Gastroesophageal sphincter (tissue), 4 donors: ENCODE data around the gene OTOGL. TPM values are rescaled to one million over a fixed set of nuclear protein-coding genes. Genes with fewer than 3 reads are reported as not detected.

Experiments
- ATAC-seq: fragments of 150-250 bp; one replicate; pipeline ENCODE4 v1.9.1; 2016; ENCODE audit warnings: mild to moderate bottlenecking, moderate library complexity
- H3K27ac ChIP-seq, 4 donors: fragments of 200-600 bp; sonication (generic) in 3 of 4; 1 replicate in 3 of 4; 2 replicates in 1 of 4; pipeline ENCODE4 v1.5.1; 2016 to 2019
- H3K27me3 ChIP-seq: fragments of 200-600 bp; sonication (generic); one replicate; pipeline ENCODE4 v1.5.1; 2019
- H3K36me3 ChIP-seq, 2 donors: fragments of 200-600 bp; sonication (generic); one replicate each; pipeline ENCODE4 v1.5.1; 2019; ENCODE audit warnings: control low read depth in 1 of 2
- H3K4me1 ChIP-seq, 3 donors: fragments of 200-600 bp; sonication (generic); 1 replicate in 2 of 3; 2 replicates in 1 of 3; pipeline ENCODE4 v1.5.1; 2016 to 2019; ENCODE audit warnings: control low read depth in 2 of 3
- H3K4me3 ChIP-seq, 2 donors: fragments of 200-600 bp; sonication (generic); one replicate each; pipeline ENCODE4 v1.5.1; 2019; ENCODE audit warnings: mild to moderate bottlenecking in 1 of 2, moderate library complexity in 1 of 2
- H3K9me3 ChIP-seq, 3 donors: fragments of 200-600 bp; sonication (generic); one replicate each; pipeline ENCODE4 v1.5.1; 2017 to 2019; ENCODE audit warnings: control low read depth in 2 of 3
- EP300 ChIP-seq: sonication (generic); formaldehyde crosslinking; IDR thresholded peaks from one replicate; pipeline ENCODE4 v1.6.1; 2017; ENCODE audit warnings: antibody characterized with exemption, mild to moderate bottlenecking
- POLR2A ChIP-seq, 2 donors: fragments of 450-650 bp; IDR thresholded peaks; one replicate each; pipeline ENCODE4 v1.6.1; 2017; ENCODE audit warnings: antibody characterized with exemption in 2 of 2, mild to moderate bottlenecking in 2 of 2, moderate library complexity in 1 of 2
- POLR2AphosphoS5 ChIP-seq: sonication (generic); formaldehyde crosslinking; IDR thresholded peaks from one replicate; pipeline ENCODE4 v1.6.1; 2017; ENCODE audit warnings: antibody characterized with exemption
- WGBS, 2 donors: methylation state at CpG; one replicate each; pipeline ENCODE4 v1.1.5; 2018; ENCODE audit warnings: low coverage in 1 of 2; 5-methylcytosine and 5-hydroxymethylcytosine counted together
- total RNA-seq, 4 donors: library from RNA; depleted of rRNA; stranded (reverse); fragments of >200 nt; gene quantifications; one replicate each; pipeline ENCODE4 v1.1.0, GENCODE V29; 2016
- TF ChIP-seq, protein P1 (sequence below), 4 experiments: fragments of 200-600 bp in 2 of 4; fragments of 450-650 bp in 2 of 4; sonication (generic) in 1 of 4; IDR thresholded peaks; one replicate each; pipeline ENCODE4 v1.5.1; 2017 to 2019; ENCODE audit warnings: antibody characterized with exemption in 4 of 4, mild to moderate bottlenecking in 2 of 4, moderate library complexity in 2 of 4

The OTOGL gene
- total RNA-seq, 4 donors from 2014 or later = 0.47 to 1.7 (median 1.4) TPM

DNA sequence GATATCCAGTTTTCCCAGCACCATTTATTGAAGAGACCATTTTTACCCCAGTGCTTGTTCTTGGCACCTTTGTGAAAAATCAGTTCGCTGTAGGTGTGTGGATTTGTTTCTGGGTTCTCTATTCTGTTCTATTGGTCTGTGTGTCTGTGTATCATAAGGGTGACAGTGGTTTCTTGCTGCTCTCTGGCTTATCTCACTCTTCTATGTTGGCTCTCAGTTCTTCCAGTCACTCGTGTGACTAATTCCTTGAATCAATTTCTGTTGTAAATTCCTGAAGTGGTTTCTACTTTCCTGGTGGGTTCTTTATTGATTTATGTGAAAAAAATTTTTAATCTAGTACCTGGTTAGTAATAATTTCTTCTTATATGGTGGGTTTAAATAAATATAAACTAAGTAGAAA lies 58.3 kb downstream of the OTOGL start:
- no peak overlapping the region for H3K4me3 ChIP-seq
- H3K27ac ChIP-seq = no peak overlapping the region
- WGBS, 2 donors = 30 to 40% methylated on average over 2 of the region's 2 CpGs
- H3K27me3 ChIP-seq = no peaks in the 10 kb centered on the region
- no peaks in the 10 kb centered on the region for H3K4me1 ChIP-seq
- H3K36me3 ChIP-seq = no peaks in the 10 kb centered on the region
- H3K9me3 ChIP-seq = no peaks in the 10 kb centered on the region
- no peak for TF ChIP-seq POLR2AphosphoS5
- TF ChIP-seq, protein P1, sequence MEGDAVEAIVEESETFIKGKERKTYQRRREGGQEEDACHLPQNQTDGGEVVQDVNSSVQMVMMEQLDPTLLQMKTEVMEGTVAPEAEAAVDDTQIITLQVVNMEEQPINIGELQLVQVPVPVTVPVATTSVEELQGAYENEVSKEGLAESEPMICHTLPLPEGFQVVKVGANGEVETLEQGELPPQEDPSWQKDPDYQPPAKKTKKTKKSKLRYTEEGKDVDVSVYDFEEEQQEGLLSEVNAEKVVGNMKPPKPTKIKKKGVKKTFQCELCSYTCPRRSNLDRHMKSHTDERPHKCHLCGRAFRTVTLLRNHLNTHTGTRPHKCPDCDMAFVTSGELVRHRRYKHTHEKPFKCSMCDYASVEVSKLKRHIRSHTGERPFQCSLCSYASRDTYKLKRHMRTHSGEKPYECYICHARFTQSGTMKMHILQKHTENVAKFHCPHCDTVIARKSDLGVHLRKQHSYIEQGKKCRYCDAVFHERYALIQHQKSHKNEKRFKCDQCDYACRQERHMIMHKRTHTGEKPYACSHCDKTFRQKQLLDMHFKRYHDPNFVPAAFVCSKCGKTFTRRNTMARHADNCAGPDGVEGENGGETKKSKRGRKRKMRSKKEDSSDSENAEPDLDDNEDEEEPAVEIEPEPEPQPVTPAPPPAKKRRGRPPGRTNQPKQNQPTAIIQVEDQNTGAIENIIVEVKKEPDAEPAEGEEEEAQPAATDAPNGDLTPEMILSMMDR (IDR thresholded peaks at IDR 0.05) = no peak
- no peak for TF ChIP-seq EP300
- no peak for TF ChIP-seq POLR2A (IDR thresholded peaks at IDR 0.05)
- ATAC-seq = no peak

GRCh38 chr12:80161612-80162011 lies 62.3 kb downstream of the OTOGL start:
- H3K36me3 ChIP-seq = no peaks in the 10 kb centered on the region
- no peak overlapping the region for H3K27ac ChIP-seq
- no peak for ATAC-seq
- H3K4me1 ChIP-seq = no peaks in the 10 kb centered on the region
- no peak for TF ChIP-seq EP300
- TF ChIP-seq, protein P1 (IDR thresholded peaks at IDR 0.05) = no peak
- no peak for TF ChIP-seq POLR2A (IDR thresholded peaks at IDR 0.05)
- TF ChIP-seq POLR2AphosphoS5 = no peak
- H3K27me3 ChIP-seq = no peaks in the 10 kb centered on the region
- H3K4me3 ChIP-seq = no peak overlapping the region
- WGBS, 2 donors = 54 to 59% methylated on average over 4 of the region's 4 CpGs
- no peaks in the 10 kb centered on the region for H3K9me3 ChIP-seq

GRCh38 chr12:80162177-80162576 lies 62.8 kb downstream of the OTOGL start:
- Histone ChIP-seq H3K9me3 (no peaks in the 10 kb centered on the region), H3K4me1 (no peaks in the 10 kb centered on the region), H3K27ac (no peak overlapping the region), H3K27me3 (no peaks in the 10 kb centered on the region), H3K36me3 (no peaks in the 10 kb centered on the region), H3K4me3 (no peak overlapping the region)
- 36 to 54% methylated on average over 2 of the region's 2 CpGs for WGBS, 2 donors
- TF ChIP-seq POLR2AphosphoS5 (no peak), EP300 (no peak), POLR2A (IDR thresholded peaks at IDR 0.05) (no peak)
- TF ChIP-seq, protein P1 (IDR thresholded peaks at IDR 0.05) = no peak
- no peak for ATAC-seq

- H3K9me3 ChIP-seq = no peaks in the 10 kb centered on the region
- TF ChIP-seq EP300 (no peak), POLR2A (IDR thresholded peaks at IDR 0.05) (no peak)
- TF ChIP-seq, protein P1 (IDR thresholded peaks at IDR 0.05) = no peak
- ATAC-seq = no peak
These were observed 66.4 kb downstream of the OTOGL start for GRCh38 chr12:80165746-80166145.

GRCh38 chr12:80166751-80167150 lies 67.4 kb downstream of the OTOGL start:
- no peaks in the 10 kb centered on the region for H3K36me3 ChIP-seq
- WGBS, 2 donors = 44 to 70% methylated on average over 2 of the region's 2 CpGs
- no peak overlapping the region for H3K27ac ChIP-seq
- no peaks in the 10 kb centered on the region for H3K4me1 ChIP-seq
- no peak overlapping the region for H3K4me3 ChIP-seq
- H3K9me3 ChIP-seq = no peaks in the 10 kb centered on the region
- ATAC-seq = no peak
- H3K27me3 ChIP-seq = no peaks in the 10 kb centered on the region
- TF ChIP-seq EP300 (no peak), POLR2A (IDR thresholded peaks at IDR 0.05) (no peak), POLR2AphosphoS5 (no peak)
- TF ChIP-seq, protein P1 (IDR thresholded peaks at IDR 0.05) = no peak

More at GRCh38 chr12:80165746-80166145, 66.4 kb downstream of the OTOGL start:
- Histone ChIP-seq H3K4me1 (no peaks in the 10 kb centered on the region), H3K36me3 (no peaks in the 10 kb centered on the region), H3K4me3 (no peak overlapping the region), H3K27ac (no peak overlapping the region), H3K27me3 (no peaks in the 10 kb centered on the region)
